ENCODE results near the gene SGMS2.
"Not testable (repeated sequence)": the region's sequence is repeated elsewhere in the genome, so short reads cannot be mapped to it uniquely, and the experiment has no call there.

The SGMS2 gene

DNA sequence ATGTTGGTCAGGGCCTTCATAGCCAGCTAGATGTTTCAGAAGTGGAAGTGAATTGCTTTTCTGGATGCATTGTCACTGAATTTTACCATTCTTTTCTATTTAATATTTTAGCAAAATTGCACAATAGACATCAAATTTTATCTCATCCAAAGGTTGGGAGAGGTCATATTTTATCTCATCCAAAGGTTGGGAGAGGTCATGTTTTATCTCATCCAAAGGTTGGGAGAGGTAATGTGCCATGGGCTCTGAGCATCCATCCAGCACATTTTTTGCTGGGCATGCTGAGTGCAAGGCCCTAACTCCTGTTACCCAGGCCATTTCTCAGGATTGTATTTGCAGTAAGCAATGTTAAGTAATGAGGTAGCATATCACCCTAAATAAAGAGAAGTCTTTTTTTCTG, 91.9 kb downstream of the SGMS2 start:
- DNase-seq = no peak

DNA sequence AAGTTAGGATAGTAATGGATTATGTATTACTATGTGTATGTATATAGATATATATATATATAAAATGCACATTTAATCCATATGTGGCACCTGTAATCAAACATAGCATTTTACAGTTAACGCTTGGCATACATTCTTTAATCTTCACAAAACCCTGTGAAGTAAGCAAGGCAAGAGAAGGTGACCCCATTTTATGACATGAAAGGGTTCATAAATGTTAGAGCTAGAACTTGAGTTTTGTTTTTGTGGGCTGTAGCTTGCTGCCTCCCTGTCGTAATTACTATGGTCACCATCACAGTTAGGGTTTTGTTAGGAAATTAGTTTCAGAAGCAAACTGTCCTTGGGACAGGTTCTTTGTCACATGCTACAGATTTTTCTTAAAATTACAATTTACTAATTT, 92.8 kb downstream of the SGMS2 start:
- DNase-seq = no peak

DNA sequence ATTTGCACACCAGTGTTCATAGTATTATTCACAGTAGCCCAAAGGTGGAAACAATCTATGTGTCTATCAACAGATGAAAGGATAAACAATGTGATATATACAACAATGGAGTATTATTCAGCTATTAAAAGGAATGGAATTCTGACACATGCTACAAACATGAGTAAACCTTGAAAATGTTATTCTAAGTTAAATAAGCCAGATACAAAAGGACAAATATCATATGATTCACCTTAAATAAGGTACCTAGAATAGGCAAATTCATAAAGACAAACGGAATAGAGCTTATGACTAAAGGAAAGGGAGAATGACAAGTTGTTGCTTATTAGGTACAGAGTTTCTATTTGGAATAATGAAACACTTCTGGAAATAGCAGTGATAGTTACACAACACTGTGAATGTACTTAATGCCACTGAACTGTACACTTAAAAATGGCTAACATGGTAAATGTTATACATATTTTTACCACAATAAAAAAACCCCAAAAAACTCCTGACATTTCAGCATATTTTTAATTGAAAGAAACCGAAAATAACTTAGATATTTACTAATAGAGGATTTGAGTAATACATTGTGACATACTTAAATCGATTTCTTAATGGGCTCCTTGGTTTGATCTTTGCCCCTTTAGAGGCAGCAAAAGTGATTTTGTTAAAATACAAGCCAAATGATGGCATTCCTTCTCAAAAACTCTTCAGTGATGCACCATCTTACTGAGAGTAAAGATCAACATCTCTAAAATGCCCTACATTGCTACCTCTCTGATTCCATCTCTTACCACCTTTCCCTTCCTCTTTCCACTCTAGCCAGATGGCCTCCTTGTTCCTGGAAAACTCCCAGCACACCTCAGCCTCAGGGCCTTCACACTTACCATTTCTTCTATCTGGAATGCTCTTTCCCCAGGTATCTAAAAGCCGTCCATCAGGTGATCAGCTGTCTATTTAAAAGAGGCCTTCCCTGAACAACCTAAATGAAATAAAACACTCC, 98.0 kb downstream of the SGMS2 start:
- no peak for DNase-seq

GRCh38 chr4:107925713-107926112, 101.0 kb downstream of the SGMS2 start:
- not testable (repeated sequence) for DNase-seq

DNA sequence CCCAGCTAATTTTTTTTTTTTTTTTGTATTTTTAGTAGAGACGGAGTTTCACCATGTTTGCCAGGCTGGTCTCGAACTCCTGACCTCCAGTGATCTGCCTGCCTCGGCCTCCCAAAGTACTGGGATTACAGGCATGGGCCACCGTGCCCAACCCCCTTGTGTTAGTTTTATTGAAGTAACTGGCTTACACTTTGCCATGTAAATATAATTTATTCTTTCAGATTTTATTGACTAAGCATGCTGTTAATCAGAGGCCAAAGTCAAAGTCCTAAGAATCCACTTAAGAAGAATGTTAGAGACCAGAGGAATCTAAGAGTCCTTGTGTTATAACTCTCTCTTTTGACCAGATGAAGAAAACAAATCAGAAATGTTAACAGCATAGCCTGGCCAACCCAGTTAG, 102.1 kb downstream of the SGMS2 start:
- DNase-seq = not testable (repeated sequence)

GRCh38 chr4:107930821-107931774, 106.4 kb downstream of the SGMS2 start, which contains the start of gene CYP2U1:
Gene CYP2U1 (plus strand): TSS chr4:107931549. CDS start chr4:107931644, 95 bp downstream.
- DNase-seq = peak; percentile 44

DNA sequence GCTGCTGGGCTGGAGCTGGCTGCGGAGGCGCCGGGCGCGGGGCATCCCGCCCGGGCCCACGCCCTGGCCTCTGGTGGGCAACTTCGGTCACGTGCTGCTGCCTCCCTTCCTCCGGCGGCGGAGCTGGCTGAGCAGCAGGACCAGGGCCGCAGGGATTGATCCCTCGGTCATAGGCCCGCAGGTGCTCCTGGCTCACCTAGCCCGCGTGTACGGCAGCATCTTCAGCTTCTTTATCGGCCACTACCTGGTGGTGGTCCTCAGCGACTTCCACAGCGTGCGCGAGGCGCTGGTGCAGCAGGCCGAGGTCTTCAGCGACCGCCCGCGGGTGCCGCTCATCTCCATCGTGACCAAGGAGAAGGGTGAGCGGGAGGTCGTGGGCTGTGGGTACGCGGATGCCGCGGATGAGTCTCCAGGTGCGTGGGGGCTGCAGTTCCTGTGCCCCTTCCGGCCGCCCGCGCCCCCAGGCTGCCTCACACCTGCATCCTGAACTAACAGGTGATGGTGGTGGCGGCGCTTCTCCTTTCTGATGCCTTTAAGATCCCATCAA, 107.1 kb downstream of the SGMS2 start:
- DNase-seq = no peak

- DNase-seq = no peak
Observed at GRCh38 chr4:107935246-107935645, 110.5 kb downstream of the SGMS2 start.

- no peak for DNase-seq
Observed at GRCh38 chr4:107937040-107937439, 112.3 kb downstream of the SGMS2 start.

DNA sequence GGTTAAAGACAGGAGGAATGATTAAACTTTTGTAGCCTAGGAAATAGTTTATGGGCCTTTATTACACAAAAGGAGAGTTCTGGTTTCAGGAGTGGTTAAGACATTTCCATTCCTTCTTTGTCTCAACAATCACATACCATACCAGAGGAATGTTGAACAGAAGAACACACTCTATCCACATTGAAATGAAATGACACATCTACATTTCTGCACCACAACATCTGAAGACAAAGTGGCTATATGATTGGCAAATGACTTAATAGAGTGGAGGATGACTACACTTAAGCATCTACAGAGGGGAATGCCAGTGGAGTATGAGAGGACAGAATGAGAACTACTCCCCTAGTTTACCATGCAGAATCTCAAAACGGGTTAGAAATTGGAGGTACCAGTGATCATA, 114.6 kb downstream of the SGMS2 start:
- no peak for DNase-seq

DNA sequence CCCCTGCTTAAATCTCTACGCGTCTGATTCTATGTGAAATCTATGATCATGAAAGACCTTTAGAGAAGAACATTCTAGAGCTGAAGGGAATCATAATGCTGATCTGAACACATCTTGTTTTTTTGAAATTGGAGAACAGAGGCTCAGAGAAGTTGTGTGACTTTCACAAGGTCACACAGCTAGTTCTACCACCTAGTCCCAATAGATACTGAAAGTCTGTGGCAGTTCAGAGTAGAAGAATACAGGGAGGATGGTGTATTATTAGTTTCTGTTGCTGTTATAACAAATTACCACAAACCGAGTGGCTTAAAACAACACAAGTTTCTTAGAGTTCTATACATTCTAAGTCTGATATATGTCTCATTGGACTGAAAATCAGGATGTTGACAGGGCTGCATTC, 121.1 kb downstream of the SGMS2 start:
- DNase-seq = no peak

DNA sequence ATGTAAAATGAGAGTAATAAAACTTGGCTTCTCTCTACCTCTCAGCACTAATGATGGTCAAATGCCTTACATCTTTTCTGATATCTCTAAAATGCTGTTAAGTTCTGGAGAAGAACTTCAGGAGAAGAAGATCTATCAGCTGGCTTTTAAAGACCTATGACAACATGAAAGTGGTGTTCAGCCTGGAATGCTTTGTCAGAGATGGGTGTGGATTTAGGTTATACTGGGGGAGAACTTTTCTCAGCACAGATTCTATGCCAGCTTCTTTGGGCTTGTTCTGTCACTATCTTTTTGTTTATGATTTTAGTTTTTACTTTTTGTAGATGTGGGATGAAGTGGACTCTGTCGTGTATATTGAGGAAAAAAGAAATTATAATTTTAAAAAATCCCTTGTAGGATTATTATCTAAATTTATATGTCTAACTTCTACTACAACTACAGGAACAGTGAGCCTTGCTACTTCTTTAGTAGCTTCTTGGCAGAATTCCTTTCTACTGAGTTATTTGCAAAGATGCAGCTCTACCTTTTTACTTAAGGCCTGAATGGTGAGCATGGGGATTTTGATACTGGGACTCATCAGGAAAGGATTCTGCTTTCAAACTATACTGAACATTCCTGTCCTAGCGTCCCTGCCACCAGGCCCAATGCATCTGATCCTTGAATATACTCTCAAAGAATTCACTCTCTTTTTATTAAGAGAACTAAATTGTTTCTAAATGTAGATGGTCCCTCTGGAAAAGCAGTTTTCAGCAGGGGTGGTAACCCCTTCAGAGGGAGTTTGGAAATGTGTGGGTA, 126.2 kb downstream of the SGMS2 start:
- DNase-seq = no peak

DNA sequence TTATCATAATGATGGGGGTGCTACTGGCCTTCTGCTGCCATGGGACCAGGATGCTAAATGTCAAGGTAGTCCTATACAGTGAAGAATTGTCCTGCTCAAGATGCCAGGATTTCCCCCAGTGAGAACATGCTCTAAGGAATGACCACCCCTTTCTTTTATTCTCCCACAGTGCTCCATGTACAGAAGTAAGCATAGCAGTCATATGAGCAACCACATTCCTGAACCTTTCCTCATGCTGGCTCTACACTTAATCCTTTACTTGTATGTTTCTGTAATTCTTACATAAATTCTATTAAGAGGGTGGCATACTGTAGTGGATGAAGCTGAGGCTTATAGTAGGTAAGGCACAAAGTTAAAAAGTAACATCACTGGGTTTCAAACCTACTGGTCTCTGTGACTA, 126.8 kb downstream of the SGMS2 start:
- DNase-seq = no peak

DNA sequence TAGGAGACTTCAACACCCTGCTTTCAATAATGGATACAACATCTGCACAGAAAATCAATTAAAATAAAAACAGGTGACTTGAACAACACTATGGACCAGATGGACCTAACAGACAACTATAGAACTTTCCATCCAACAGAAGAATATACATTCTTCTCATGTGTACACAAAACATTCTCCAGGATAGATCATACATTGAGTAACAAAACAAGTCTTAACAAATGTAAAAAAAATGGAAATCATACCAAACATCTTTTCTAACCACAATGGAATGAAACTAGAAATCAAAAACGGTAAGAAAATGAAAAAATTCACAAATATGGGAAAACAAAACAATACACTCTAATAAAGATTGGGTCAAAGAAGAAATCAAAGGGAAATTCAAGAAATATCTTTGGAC, 131.3 kb downstream of the SGMS2 start:
- DNase-seq = no peak
